ENCODE measurements around the gene FGF14. TPM values are rescaled to one million over a fixed set of nuclear protein-coding genes. Genes with fewer than 3 reads are reported as not detected.

The FGF14 gene
- total and polyA plus RNA-seq, 2 donors (not counting 3 experiments of a cell fraction or from before 2014, with no cell fraction given) = not detected

- POLR2A ChIA-PET = no interaction called here
- no peaks in the 10 kb centered on the region for H3K27me3 ChIP-seq (ENCODE audit: control insufficient read depth in 2 of 2, insufficient read depth in 2 of 2, low read length in 2 of 2)
- DNase-seq (ENCODE audit: low read depth, low spot score) (no peak), FAIRE-seq (no peak)
- no peak overlapping the region for H3K4me3 ChIP-seq (replicated peaks in 1 of 3; ENCODE audit: insufficient read depth in 1 of 3, low read depth in 1 of 3, low read length in 3 of 3)
- H2AFZ ChIP-seq (ENCODE audit: low read depth, low read length) = no peak overlapping the region
- no peaks in the 10 kb centered on the region for H3K79me2 ChIP-seq (ENCODE audit: control insufficient read depth, insufficient read depth, low read length)
- BruUV-seq (replicated peaks) = no TSS peak
- H3K4me2 ChIP-seq (ENCODE audit: insufficient read depth, low read length) = no peak overlapping the region
- TF ChIP-seq FOS (IDR thresholded peaks at IDR 0.05; ENCODE audit: borderline replicate concordance, insufficient read depth, low read length) (no peak), EZH2 (IDR thresholded peaks at IDR 0.05; ENCODE audit: borderline replicate concordance, low read depth, low read length, severe bottlenecking) (no peak), CTCF (IDR thresholded peaks at IDR 0.05; ENCODE audit: extremely low read depth in 1 of 2, insufficient read depth in 1 of 2, low read depth in 1 of 2, low read length in 2 of 2) (no peak), JUN (IDR thresholded peaks at IDR 0.05; ENCODE audit: borderline replicate concordance, insufficient read depth, insufficient read length, low read depth) (no peak), POLR2A (IDR thresholded peaks at IDR 0.05; ENCODE audit: low read depth, low read length) (no peak), GATA2 (IDR thresholded peaks at IDR 0.05; ENCODE audit: insufficient read depth, insufficient read length, low read depth, low read length) (no peak)
- TF ChIP-seq, protein P1, sequence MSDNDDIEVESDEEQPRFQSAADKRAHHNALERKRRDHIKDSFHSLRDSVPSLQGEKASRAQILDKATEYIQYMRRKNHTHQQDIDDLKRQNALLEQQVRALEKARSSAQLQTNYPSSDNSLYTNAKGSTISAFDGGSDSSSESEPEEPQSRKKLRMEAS (IDR thresholded peaks at IDR 0.05; ENCODE audit: insufficient read depth, insufficient read length) = no peak
- no peak overlapping the region for H3K27ac ChIP-seq (ENCODE audit: insufficient read depth, low read depth, low read length)
- H4K20me1 ChIP-seq (replicated peaks; ENCODE audit: control insufficient read depth, extremely low read depth, insufficient read depth, low read length) = no peaks in the 10 kb centered on the region
- no peaks in the 10 kb centered on the region for H3K9me3 ChIP-seq (replicated peaks; ENCODE audit: control insufficient read depth, insufficient read depth, low read length)
- intact Hi-C loops (cut with micrococcal nuclease) (no loop called here), dilution Hi-C loops (cut with MboI; ENCODE audit: extremely low pct_ligation_motif_present, low sequenced_read_pairs) (no loop called here)
- H3K9ac ChIP-seq (replicated peaks; ENCODE audit: extremely low read depth, insufficient read depth, low read length) = no peak overlapping the region
- no peaks in the 10 kb centered on the region for H3K4me1 ChIP-seq (ENCODE audit: control insufficient read depth, extremely low read depth, insufficient read depth, low read length)
- H3K36me3 ChIP-seq (ENCODE audit: control insufficient read depth in 2 of 2, extremely low read depth in 1 of 2, insufficient read depth in 2 of 2, low read length in 2 of 2) = no peaks in the 10 kb centered on the region
- CTCF ChIA-PET = no interaction called here
- no peaks in the 10 kb centered on the region for H3K9me1 ChIP-seq (replicated peaks; ENCODE audit: control insufficient read depth, extremely low read depth, insufficient read depth, low read length)
Observed at GRCh38 chr13:102277286-102277685, 124.6 kb downstream of the FGF14 start.
